Natural killer cell (primary cell): ENCODE data around the gene CDH26. TPM values are rescaled to one million over a fixed set of nuclear protein-coding genes. Genes with fewer than 3 reads are reported as not detected.
A peak's percentile ranks its signal among the peaks of the same experiment; 100 is the strongest.

ENCODE experiments used
- ATAC-seq, 3 donors: fragments of 150-1000 bp in 2 of 3; fragments of 200-7000 bp in 1 of 3; cut with Tn5 transposase; 1 replicate in 1 of 3; 2 replicates in 2 of 3; pipeline ENCODE4 v1.10.0; 2021; ENCODE audit warnings: mild to moderate bottlenecking in 2 of 3, moderate library complexity in 2 of 3
- DNase-seq, 2 donors: peaks; one replicate each; pipeline versions ENCODE4 v3.0.0 to v3.0.0-alpha.2; 2013 to 2021; ENCODE audit warnings: mixed read lengths in 1 of 2
- H3K27ac ChIP-seq: one replicate; pipeline ENCODE4 v1.5.1; 2013; ENCODE audit warnings: mild to moderate bottlenecking, low read length
- H3K27me3 ChIP-seq: one replicate; pipeline ENCODE4 v1.6.1; 2013; ENCODE audit warnings: low read length; ENCODE audit not compliant: control insufficient read depth, insufficient read depth
- H3K36me3 ChIP-seq: one replicate; pipeline ENCODE4 v1.6.1; 2013; ENCODE audit warnings: low read length; ENCODE audit not compliant: control insufficient read depth, insufficient read depth
- H3K4me1 ChIP-seq: one replicate; pipeline ENCODE4 v1.6.1; 2013; ENCODE audit warnings: low read length; ENCODE audit not compliant: control insufficient read depth, insufficient read depth
- H3K4me3 ChIP-seq: one replicate; pipeline ENCODE4 v1.5.1; 2013; ENCODE audit warnings: low read length
- H3K9me3 ChIP-seq: one replicate; pipeline ENCODE4 v1.6.1; 2013; ENCODE audit warnings: low read length; ENCODE audit not compliant: control insufficient read depth, insufficient read depth
- H3K27ac Mint-ChIP-seq, 2 donors: one replicate each; pipeline ENCODE4 v1.8.0; 2022; ENCODE audit warnings: mild to moderate bottlenecking in 2 of 2, mixed read lengths in 2 of 2, moderate library complexity in 1 of 2
- H3K27me3 Mint-ChIP-seq, 2 donors: one replicate each; pipeline ENCODE4 v1.8.0; 2022; ENCODE audit warnings: low read depth in 2 of 2, mixed read lengths in 2 of 2
- H3K36me3 Mint-ChIP-seq: one replicate; pipeline ENCODE4 v1.8.0; 2022; ENCODE audit warnings: mixed read lengths
- H3K4me1 Mint-ChIP-seq, 2 donors: one replicate each; pipeline ENCODE4 v1.8.0; 2022; ENCODE audit warnings: mixed read lengths in 2 of 2
- H3K4me3 Mint-ChIP-seq: one replicate; pipeline ENCODE4 v1.8.0; 2022; ENCODE audit warnings: mild to moderate bottlenecking, moderate library complexity, mixed read lengths
- H3K9me3 Mint-ChIP-seq, 2 donors: one replicate each; pipeline ENCODE4 v1.8.0; 2022; ENCODE audit warnings: mixed read lengths in 2 of 2
- CTCF ChIP-seq: fragments of 200-600 bp; IDR thresholded peaks from one replicate; pipeline ENCODE4 v1.8.0; 2022; ENCODE audit warnings: antibody characterized with exemption
- WGBS: methylation state at CpG from one replicate; pipeline ENCODE4 v1.1.7; 2013; ENCODE audit warnings: missing lambda C conversion rate; ENCODE audit not compliant: insufficient coverage; 5-methylcytosine and 5-hydroxymethylcytosine counted together
- intact Hi-C: fragments of 100-400 bp; cut with micrococcal nuclease; formaldehyde crosslinking; loops from one replicate; pipeline ENCODE4 v1.14.2; 2022
- total RNA-seq, 4 donors: library from RNA; stranded (reverse); fragments of 120-200 nt in 1 of 4; gene quantifications; one replicate each; pipeline versions ENCODE4 v1.2.3 to v1.2.4, GENCODE V29; 2013 to 2022

CDH26 gene
- total RNA-seq, 3 donors from 2014 or later (not counting 1 experiment from before 2014, with no cell fraction given) = 1.2 to 2.0 (median 1.8) TPM

GRCh38 chr20:59940956-59941294 lies 17.3 kb upstream of the CDH26 start:
- Histone ChIP-seq H3K4me3 (peak overlapping the region; percentile 52), H3K27ac (peak overlapping the region; percentile 70), H3K9me3 (no peaks in the 10 kb centered on the region), H3K27me3 (no peaks in the 10 kb centered on the region), H3K4me1 (peaks cover 18% of the 10 kb centered on the region), H3K36me3 (peaks cover 35% of the 10 kb centered on the region)
- peaks cover 31 to 45% of the 10 kb centered on the region in 2 donors for H3K4me1 Mint-ChIP-seq
- ATAC-seq (no peak), DNase-seq (no peak)
- H3K9me3 Mint-ChIP-seq = no peaks in the 10 kb centered on the region
- H3K27ac Mint-ChIP-seq = peak overlapping the region; percentile 89 to 93
- H3K4me3 Mint-ChIP-seq = peak overlapping the region; percentile 94
- no peaks in the 10 kb centered on the region for H3K36me3 Mint-ChIP-seq
- intact Hi-C loops = loop anchor here (5.0 to 10.0 kb wide), 2 partner anchors 116 to 1954 kb away; no protein-coding TSS in a partner anchor
- no peaks in the 10 kb centered on the region for H3K27me3 Mint-ChIP-seq
- 0% methylated on average over 4 of the region's 4 CpGs for WGBS
- no peak for TF ChIP-seq CTCF

DNA sequence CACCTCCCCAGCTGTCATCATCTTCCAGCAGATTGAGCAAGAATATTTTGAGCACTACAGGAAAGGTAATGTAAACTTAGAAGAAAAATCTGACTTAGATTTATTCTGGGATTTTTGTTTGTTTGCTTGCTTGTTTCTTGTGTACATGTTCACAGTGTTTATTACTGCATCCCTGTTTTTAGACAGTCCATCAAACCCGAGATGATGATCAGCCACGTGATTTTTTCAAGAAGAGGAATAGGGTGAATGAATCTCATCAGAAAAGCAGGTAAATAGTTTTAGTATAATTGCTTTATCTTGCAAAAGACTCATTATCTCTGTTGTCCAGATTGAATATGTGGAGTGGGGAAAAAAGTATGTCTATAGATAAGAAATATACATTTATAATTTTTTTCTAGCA lies 16.0 kb upstream of the CDH26 start:
- H3K27me3 ChIP-seq = no peaks in the 10 kb centered on the region
- Mint-ChIP-seq H3K4me3 (peak overlapping the region; percentile 17), H3K4me1 (peaks cover 24 to 39% of the 10 kb centered on the region in 2 donors), H3K9me3 (no peaks in the 10 kb centered on the region), H3K36me3 (no peaks in the 10 kb centered on the region), H3K27ac (no peak overlapping the region), H3K27me3 (no peaks in the 10 kb centered on the region)
- no peak for ATAC-seq
- no peak for DNase-seq
- no peaks in the 10 kb centered on the region for H3K9me3 ChIP-seq
- no peak overlapping the region for H3K27ac ChIP-seq
- 90% methylated on average over 2 of the region's 2 CpGs for WGBS
- TF ChIP-seq CTCF = no peak
- H3K4me3 ChIP-seq = no peak overlapping the region
- H3K36me3 ChIP-seq = peaks cover 37% of the 10 kb centered on the region
- intact Hi-C loops = loop anchor here (5.0 to 10.0 kb wide), 2 partner anchors 115 to 1953 kb away; no protein-coding TSS in a partner anchor
- H3K4me1 ChIP-seq = peaks cover 18% of the 10 kb centered on the region

DNA sequence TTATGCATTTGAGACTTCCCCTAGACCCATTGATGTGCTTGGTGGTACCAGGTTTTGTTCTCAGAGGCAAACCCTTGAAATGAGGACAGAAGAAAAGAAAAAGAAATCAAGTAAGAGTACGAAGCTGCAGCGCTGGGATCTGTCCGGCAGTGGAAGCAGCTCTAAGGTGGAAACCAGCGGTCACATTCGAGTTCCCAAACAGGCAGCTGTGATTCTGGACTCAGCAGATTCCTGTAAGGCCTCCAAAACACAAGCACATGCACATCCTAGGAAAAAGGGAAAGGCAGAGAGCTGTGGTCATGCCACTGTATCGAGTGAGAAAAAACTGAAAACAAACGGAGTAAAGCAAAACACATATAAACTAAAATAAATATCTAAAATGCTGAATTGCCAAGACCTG lies 13.5 kb upstream of the CDH26 start:
- H3K4me1 ChIP-seq = peaks cover 9% of the 10 kb centered on the region
- Mint-ChIP-seq H3K27me3 (no peaks in the 10 kb centered on the region), H3K4me1 (peaks cover 25 to 38% of the 10 kb centered on the region in 2 donors), H3K27ac (no peak overlapping the region), H3K36me3 (no peaks in the 10 kb centered on the region), H3K9me3 (no peaks in the 10 kb centered on the region), H3K4me3 (no peak overlapping the region)
- intact Hi-C loops = loop anchor here (5.0 to 10.0 kb wide), 3 partner anchors 113 to 1950 kb away; no protein-coding TSS in a partner anchor
- no peaks in the 10 kb centered on the region for H3K9me3 ChIP-seq
- ATAC-seq (no peak), DNase-seq (no peak)
- peaks cover 37% of the 10 kb centered on the region for H3K36me3 ChIP-seq
- no peak overlapping the region for H3K4me3 ChIP-seq
- H3K27ac ChIP-seq = no peak overlapping the region
- no peak for TF ChIP-seq CTCF
- WGBS = 94% methylated on average over 6 of the region's 7 CpGs
- H3K27me3 ChIP-seq = no peaks in the 10 kb centered on the region

DNA sequence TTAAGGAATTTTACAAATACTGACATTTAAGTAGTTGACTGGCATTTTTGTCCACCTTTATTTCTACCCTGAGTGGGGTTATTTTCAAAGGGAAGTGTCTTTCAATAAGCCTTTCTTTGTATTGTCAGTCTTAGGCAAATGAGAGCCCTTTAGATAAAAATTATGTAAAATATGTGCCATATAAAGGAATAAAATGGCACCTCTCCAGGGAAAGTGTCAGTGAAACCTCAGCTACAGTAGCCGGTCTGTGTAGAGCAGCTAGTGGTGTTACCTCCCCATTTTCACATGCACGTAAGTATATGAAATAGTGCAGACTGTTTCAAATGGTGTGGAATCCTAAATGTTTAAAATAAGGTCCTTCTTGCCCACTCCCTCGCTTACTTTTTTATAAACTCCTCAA lies 13.0 kb upstream of the CDH26 start:
- H3K27ac Mint-ChIP-seq = no peak overlapping the region

More for the DNA sequence above, 13.0 kb upstream of the CDH26 start:
- no peak overlapping the region for H3K4me3 ChIP-seq
- intact Hi-C loops = loop anchor here (5.0 to 10.0 kb wide), 2 partner anchors 1282 to 1950 kb away; no protein-coding TSS in a partner anchor
- H3K36me3 ChIP-seq = peaks cover 37% of the 10 kb centered on the region
- H3K9me3 ChIP-seq = no peaks in the 10 kb centered on the region
- 100% methylated on average over 1 of the region's 3 CpGs for WGBS
- Mint-ChIP-seq H3K4me3 (no peak overlapping the region), H3K27me3 (no peaks in the 10 kb centered on the region), H3K36me3 (no peaks in the 10 kb centered on the region), H3K4me1 (peaks cover 25 to 38% of the 10 kb centered on the region in 2 donors), H3K9me3 (no peaks in the 10 kb centered on the region)
- no peaks in the 10 kb centered on the region for H3K27me3 ChIP-seq
- ATAC-seq = no peak
- no peak for DNase-seq
- TF ChIP-seq CTCF = no peak
- H3K4me1 ChIP-seq = peaks cover 9% of the 10 kb centered on the region
- no peak overlapping the region for H3K27ac ChIP-seq
